Activated CD4-positive, alpha-beta T cell treated with anti-CD3 and anti-CD28 coated beads for 24 hours (primary cell): ENCODE data around the gene TEX22.
"Not testable (repeated sequence)": the region's sequence is repeated elsewhere in the genome, so short reads cannot be mapped to it uniquely, and the experiment has no call there.

ENCODE experiments used
- DNase-seq, 2 donors: peaks; one replicate each; pipeline ENCODE4 v3.0.0-alpha.2; 2020; ENCODE audit warnings: low read depth in 2 of 2

Gene TEX22

DNA sequence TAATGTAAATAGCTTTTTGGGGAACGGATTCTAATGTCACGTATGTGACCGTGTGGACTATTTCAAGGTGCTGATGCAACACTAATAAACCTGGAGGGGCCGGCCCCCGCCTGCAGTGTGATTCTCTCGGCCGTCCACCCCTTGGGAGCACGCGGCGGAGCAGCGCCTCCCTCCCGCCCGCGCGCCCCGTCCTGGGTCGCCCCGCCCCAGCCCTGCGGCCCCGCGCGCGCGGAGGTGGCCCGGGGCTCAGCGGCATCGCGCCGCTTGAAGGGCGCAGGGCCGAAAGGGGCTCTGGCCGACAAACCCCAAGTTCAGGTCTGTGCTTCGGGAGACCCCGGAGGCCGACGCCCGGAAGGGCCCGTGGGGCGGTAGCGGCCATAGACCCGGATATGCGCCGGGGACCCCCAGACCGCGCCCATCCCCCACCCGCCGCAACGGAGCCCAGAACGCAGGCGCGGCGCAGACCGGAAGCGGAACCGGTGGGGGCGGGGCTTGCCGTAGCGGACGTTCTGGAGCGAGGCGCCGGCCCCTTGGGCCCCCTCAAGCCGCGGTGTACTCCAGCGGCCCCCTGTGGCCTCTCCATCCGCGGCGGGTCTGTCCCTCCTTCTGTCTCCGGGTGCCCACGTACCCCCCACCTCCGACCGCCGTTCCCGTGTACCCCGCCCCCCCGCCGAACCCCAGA lies at the start of gene TEX22:
Gene TEX22 (plus strand): TSS at position 495 of the 682 bp plus-strand sequence. CDS start 803 bp downstream, outside the sequence.
- peak; percentile 92 to 94 for DNase-seq

DNA sequence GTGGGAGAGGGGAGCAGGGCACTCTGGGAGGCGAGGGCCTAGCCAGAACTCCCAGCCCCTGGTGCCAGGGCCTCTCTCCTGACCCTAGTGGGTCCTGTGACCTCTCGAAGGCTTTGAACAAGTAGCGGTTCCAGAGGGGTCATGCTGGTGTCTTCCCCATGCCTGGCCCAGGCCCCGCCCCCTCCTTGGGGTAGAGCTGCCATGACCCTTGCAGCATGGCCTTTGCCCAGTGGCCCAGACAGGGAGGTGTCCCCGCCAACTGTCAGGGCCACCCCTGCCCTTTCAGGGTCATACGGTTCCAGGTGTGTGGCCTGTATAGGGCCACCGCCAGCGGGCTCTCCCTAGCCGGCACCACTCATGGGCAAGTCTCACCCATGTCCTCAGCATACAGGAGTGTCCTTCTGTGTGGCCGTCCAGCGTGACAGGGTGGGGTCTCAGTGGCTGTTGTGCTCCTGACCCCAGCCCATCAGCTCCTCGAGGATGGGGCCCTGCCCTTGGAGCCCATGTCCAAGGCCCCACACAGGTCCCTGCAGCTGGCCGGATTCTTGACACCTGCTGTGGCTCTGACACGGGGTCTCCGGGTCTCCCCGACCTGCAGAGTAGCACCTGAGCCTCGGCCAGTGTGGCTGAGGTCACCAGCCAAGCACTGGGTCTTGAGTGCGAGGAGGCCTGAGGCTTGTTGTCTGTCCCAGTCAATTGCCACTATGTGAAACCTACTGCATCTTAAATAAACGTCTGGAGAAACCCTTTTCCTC lies 49.2 kb upstream of the TEX22 start:
- DNase-seq, result no peak

DNA sequence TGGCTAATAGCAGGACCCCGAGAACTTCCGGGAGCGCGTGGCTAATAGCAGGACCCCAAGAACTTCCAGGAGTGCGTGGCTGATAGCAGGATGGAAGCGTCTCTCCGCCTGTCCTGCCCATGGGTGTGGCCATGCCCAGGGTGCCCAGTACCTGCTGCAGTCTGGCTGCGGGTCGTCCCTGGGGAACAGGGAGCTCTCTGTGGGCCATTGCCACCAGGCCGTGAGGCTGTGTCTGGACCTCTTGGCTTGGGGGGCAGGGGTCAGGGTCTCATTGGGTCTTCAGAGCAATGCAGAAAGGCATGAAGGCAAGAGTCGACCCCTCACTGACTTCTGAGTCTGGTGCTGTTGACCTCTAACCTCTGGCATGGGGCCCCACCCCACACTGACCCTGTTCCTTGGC lies 48.3 kb upstream of the TEX22 start:
- no peak for DNase-seq

GRCh38 chr14:105350450-105351244 lies 47.7 kb upstream of the TEX22 start:
- DNase-seq, result no peak

DNA sequence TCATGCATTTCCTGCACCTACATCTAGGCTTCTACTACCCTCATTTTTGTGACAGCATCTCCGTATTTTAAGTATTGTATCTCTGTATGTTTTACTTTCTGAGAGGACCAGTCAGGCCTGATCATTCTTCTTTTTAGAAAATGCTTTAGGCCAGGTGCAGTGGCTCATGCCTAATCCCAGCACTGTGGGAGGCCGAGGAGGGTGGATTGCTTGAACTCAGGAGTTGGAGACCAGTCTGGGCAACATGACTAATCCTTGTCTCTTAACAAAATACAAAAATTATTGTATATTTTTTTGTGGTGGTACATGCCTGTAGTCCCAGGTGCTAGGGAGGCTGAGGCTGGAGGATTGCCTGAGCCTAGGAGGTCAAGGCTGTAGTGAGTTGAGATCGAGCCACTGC lies 46.9 kb upstream of the TEX22 start:
- no peak for DNase-seq

- DNase-seq, result peak; percentile 80 to 85
These were observed 46.2 kb upstream of the TEX22 start for GRCh38 chr14:105351920-105352851.

DNA sequence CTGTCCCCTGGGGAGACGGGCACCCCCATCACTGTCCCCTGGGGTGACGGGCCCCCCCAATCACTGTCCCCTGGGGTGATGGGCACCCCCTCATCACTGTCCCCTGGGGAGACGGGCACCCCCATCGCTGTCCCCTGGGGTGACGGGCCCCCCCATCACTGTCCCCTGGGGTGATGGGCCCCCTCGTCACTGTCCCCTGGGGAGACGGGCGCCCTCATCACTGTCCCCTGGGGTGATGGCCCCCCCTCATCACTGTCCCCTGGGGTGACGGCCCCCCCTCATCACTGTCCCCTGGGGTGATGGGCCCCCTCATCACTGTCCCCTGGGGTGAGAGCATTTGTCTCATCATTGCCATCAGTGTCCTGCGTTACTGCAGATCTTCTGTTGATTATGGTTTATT lies 45.2 kb upstream of the TEX22 start:
- no peak for DNase-seq

- DNase-seq, result no peak
These were observed 43.8 kb upstream of the TEX22 start for GRCh38 chr14:105354541-105354940.

DNA sequence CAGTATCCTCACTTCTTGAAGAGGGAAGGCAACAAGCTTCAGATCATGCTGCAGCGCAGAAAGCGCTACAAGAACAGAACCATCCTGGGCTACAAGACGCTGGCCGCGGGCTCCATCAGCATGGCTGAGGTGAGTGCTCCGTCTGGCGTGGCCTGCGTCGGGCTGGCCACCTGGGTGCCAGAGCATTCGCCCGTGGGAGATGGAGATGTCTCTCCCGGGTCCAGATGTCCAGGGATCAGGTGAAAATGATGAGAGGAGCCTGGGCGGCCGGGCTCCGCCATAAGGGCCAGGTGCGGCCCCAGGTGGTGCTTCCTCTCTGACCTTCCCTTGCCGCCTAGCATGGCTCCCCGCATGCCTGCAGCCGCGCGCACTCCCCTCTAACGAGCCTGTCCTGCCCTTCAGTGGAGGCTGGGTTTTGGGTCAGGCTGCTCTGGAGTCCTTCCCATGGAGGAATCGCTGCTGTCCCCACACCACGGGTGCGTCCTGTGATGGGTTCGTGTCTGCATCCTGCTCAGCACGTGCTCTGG lies 43.2 kb upstream of the TEX22 start:
- no peak for DNase-seq

DNA sequence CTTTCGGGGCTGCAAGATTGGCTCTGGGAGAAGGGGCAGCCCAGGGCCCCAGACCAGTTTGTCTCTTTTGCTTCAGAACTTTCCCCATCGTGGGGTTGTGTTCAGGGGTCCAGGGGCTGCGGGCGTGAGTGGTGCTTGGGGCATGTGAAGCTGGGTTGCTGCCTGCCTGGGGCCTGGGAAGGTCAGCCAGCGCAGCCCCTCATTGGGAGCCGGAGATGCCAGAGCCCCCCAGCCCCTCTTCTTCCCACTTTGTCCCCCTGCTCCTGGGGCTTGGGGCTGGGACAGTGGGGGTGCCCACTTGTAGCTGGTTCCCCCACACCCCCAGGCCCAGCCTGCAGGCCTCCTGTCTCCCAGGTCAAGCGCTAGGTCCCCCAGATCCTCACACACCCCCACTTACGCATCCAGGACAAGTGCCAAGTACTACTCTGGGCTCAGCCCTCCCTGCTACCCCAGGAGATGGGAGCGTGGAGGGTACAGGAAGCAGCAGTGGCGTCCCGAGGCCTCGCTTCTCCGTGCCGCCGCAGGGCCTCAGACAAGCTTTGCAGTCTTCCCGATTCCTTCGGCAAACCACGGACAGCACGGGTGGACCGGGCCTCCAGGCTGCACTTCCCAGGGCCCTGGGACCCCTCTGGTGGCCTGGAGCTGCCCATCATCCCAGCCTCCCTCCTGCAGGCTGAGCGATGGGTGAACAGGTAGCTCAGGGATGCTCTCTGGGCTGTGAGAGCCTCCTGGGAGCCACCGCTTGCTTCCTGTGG lies 42.3 kb upstream of the TEX22 start:
- no peak for DNase-seq

DNA sequence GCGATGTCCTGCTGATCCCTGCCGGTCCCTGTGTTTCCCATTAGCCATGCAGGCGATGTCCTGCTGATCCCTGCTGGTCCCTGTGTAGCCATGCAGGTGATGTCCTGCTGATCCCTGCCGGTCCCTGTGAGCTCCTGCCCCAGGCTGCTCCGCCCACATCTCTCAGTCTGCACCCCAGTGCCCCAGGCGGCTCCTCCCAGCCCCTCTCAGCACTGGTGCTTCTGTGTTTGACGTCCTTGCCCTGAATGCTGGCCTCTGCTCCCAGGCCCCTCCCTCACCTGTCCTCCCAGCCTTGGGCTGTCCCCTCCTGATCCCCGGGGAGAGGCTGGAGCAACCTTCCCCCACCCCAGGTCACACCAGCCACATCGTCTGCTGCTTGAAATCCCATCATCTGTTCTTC lies 41.4 kb upstream of the TEX22 start:
- no peak for DNase-seq

- DNase-seq, result no peak
These were observed 40.7 kb upstream of the TEX22 start for GRCh38 chr14:105357626-105358025.

DNA sequence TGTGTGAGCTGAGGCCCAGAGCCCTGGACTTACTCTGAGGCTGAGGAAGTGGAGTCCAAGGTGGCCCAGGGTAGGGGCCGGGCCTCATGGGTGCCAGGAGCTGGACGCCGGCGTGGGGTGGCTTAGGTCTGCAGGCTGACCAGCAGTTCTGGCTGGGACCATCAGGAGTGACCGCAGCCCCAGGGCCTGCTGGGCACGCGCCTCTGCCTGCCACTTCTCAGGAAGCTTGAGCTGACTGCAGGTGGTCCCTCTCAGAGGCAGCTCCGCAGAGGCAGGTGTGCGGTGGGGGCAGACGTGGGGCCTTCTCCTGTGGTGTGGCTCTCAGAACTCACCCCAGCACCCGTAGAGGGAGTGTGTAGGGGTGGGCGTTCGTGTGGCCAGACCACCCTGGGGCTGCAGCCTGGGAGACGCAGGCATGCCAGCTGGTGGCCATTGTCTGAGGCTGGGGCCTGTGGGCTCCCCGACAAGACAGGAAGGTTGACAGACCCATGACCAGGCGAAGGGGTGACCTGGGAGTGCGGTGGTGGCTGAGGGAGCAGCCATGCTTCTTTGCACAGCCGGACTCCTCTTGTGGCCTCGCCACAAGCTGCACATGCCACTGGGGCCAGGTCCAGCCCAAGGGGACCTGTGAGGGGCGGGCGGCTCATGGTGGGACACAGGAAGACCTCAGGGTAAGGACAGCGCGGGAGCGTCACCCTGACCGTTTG lies 40.0 kb upstream of the TEX22 start:
- DNase-seq, result no peak

GRCh38 chr14:105358943-105359342 lies 39.4 kb upstream of the TEX22 start:
- no peak for DNase-seq

DNA sequence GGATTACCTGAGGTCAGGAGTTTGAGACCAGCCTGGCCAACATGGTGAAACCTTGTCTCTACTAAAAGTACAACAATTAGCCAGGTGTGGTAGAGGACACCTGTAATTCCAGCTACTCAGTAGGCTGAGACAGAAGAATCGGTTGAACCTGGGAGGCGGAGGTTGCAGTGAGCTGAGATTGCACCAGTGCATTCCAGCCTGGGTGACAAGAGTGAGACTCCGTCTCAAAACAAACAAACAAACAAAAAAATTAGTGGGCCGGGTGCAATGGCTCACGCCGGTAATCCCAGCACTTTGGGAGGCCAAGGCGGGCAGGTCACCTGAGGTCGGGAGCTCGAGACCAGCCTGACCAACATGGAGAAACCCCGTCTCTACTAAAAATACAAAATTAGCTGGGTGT lies 36.9 kb upstream of the TEX22 start:
- not testable (repeated sequence) for DNase-seq

DNA sequence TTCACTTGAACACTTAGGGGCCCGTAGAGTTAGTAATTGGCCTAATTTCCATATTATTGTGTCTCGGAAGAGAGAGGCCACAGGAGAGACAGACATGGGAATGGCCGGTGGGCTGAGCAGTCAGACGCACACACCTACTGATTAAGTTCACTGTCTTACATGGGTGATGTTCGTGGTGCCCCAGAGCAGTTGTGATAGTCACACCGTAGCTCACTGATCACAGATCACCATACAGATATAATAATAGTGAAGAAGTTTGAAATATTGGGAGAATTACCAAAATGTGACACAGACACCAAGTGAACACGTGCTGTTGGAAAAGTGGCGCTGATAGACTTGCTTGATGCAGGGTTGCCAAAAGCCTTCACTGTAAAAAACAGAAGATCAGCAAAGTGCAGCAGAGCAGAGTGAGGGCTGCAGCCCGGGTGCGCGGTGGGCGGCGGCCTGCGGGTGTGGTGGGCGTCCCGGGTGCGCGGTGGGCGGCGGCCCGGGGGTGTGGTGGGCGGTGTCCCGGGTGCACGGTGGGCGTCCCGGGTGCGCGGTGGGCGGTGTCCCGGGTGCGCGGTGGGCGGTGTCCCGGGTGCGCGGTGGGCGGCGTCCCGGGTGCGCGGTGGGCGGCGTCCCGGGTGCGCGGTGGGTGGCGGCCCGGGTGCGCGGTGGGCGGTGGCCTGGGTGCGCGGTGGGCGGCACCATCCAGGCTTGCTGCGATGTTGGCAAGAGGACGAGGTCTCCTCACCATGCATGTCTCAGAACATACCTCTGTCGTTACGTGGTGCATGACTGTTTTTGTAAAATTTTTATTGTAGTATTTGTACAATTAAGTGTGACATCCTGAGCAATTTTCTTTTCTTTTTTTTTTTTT lies 34.3 kb upstream of the TEX22 start:
- DNase-seq, result no peak

DNA sequence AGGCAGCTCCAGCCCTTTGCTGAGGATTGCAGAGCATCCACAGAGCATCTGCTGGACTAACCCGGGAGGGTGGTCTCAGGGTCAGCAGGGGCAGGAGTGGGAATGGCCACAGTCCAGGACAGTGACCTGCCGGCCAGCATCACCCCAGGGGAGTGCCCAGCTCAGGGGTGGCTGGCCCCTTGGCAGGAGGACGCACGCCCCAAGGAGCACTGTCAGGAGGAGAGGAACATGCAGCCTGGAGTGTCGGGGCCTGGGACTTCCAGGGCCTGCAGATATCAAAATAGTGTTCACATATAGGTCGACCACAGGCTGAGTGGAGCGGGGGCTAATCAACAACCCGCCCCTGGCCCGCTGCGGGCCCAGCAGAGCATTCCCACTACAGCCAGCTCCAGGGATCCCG lies 33.2 kb upstream of the TEX22 start:
- DNase-seq, result no peak

DNA sequence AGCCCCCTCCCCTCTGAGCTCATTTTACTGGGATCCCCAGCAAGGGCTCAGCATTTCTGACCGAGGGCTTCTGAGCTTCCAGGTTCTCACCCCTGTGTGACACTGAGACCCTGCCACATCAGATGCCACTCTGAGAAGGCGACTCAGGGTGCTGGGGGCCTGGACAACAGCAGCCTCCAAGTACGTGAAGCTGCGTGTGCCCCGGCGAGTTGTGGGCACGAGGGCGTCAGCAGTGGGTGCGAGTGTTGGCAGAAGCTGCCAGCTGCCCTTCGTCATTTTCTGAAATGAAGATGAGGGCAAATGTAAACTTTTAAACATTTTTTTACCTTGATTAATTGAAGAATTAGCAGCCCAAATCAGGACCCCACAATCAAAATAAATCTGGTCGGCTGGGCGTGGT lies 32.7 kb upstream of the TEX22 start:
- DNase-seq, result no peak
